ENCODE results near the gene CIRBP. TPM values are rescaled to one million over a fixed set of nuclear protein-coding genes. Genes with fewer than 3 reads are reported as not detected.
A peak's percentile ranks its signal among the peaks of the same experiment; 100 is the strongest.

CIRBP gene
- total and polyA plus RNA-seq, 2 of the 13 experiments (the other 11 are each of a cell fraction or from before 2014, with no cell fraction given) = 133 to 140 TPM

- TF ChIP-seq NRL (CRISPR knock-in tag; IDR thresholded peaks at IDR 0.05; ENCODE audit: borderline replicate concordance) (no peak), MAF1 (CRISPR knock-in tag; IDR thresholded peaks at IDR 0.05; ENCODE audit: borderline replicate concordance) (no peak), ZNF234 (CRISPR knock-in tag; conservative IDR thresholded peaks at IDR 0.05) (0 out of 2 replicates have a peak, but pooled peaks have one; percentile 24), AHR (CRISPR knock-in tag; IDR thresholded peaks at IDR 0.05) (no peak; the same call in 1 of the 2 replicates), GLMP (CRISPR knock-in tag; IDR thresholded peaks at IDR 0.05; ENCODE audit: borderline replicate concordance) (no peak), ZGPAT (CRISPR knock-in tag; IDR thresholded peaks at IDR 0.05) (peak; percentile 50; the same call in 1 of the 2 replicates), ZKSCAN1 (IDR thresholded peaks at IDR 0.05; ENCODE audit: low read length) (no peak), ZNF329 (CRISPR knock-in tag; IDR thresholded peaks at IDR 0.05; ENCODE audit: low read depth) (no peak)
- TF ChIP-seq, protein P1, sequence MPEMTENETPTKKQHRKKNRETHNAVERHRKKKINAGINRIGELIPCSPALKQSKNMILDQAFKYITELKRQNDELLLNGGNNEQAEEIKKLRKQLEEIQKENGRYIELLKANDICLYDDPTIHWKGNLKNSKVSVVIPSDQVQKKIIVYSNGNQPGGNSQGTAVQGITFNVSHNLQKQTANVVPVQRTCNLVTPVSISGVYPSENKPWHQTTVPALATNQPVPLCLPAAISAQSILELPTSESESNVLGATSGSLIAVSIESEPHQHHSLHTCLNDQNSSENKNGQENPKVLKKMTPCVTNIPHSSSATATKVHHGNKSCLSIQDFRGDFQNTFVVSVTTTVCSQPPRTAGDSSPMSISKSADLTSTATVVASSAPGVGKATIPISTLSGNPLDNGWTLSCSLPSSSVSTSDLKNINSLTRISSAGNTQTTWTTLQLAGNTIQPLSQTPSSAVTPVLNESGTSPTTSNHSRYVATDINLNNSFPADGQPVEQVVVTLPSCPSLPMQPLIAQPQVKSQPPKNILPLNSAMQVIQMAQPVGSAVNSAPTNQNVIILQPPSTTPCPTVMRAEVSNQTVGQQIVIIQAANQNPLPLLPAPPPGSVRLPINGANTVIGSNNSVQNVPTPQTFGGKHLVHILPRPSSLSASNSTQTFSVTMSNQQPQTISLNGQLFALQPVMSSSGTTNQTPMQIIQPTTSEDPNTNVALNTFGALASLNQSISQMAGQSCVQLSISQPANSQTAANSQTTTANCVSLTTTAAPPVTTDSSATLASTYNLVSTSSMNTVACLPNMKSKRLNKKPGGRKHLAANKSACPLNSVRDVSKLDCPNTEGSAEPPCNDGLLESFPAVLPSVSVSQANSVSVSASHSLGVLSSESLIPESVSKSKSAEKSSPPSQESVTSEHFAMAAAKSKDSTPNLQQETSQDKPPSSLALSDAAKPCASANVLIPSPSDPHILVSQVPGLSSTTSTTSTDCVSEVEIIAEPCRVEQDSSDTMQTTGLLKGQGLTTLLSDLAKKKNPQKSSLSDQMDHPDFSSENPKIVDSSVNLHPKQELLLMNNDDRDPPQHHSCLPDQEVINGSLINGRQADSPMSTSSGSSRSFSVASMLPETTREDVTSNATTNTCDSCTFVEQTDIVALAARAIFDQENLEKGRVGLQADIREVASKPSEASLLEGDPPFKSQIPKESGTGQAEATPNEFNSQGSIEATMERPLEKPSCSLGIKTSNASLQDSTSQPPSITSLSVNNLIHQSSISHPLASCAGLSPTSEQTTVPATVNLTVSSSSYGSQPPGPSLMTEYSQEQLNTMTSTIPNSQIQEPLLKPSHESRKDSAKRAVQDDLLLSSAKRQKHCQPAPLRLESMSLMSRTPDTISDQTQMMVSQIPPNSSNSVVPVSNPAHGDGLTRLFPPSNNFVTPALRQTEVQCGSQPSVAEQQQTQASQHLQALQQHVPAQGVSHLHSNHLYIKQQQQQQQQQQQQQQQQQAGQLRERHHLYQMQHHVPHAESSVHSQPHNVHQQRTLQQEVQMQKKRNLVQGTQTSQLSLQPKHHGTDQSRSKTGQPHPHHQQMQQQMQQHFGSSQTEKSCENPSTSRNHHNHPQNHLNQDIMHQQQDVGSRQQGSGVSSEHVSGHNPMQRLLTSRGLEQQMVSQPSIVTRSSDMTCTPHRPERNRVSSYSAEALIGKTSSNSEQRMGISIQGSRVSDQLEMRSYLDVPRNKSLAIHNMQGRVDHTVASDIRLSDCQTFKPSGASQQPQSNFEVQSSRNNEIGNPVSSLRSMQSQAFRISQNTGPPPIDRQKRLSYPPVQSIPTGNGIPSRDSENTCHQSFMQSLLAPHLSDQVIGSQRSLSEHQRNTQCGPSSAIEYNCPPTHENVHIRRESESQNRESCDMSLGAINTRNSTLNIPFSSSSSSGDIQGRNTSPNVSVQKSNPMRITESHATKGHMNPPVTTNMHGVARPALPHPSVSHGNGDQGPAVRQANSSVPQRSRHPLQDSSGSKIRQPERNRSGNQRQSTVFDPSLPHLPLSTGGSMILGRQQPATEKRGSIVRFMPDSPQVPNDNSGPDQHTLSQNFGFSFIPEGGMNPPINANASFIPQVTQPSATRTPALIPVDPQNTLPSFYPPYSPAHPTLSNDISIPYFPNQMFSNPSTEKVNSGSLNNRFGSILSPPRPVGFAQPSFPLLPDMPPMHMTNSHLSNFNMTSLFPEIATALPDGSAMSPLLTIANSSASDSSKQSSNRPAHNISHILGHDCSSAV (CRISPR knock-in tag; IDR thresholded peaks at IDR 0.05; ENCODE audit: borderline replicate concordance) = no peak; the same call in 1 of the 2 replicates
- TF ChIP-seq, protein P2, sequence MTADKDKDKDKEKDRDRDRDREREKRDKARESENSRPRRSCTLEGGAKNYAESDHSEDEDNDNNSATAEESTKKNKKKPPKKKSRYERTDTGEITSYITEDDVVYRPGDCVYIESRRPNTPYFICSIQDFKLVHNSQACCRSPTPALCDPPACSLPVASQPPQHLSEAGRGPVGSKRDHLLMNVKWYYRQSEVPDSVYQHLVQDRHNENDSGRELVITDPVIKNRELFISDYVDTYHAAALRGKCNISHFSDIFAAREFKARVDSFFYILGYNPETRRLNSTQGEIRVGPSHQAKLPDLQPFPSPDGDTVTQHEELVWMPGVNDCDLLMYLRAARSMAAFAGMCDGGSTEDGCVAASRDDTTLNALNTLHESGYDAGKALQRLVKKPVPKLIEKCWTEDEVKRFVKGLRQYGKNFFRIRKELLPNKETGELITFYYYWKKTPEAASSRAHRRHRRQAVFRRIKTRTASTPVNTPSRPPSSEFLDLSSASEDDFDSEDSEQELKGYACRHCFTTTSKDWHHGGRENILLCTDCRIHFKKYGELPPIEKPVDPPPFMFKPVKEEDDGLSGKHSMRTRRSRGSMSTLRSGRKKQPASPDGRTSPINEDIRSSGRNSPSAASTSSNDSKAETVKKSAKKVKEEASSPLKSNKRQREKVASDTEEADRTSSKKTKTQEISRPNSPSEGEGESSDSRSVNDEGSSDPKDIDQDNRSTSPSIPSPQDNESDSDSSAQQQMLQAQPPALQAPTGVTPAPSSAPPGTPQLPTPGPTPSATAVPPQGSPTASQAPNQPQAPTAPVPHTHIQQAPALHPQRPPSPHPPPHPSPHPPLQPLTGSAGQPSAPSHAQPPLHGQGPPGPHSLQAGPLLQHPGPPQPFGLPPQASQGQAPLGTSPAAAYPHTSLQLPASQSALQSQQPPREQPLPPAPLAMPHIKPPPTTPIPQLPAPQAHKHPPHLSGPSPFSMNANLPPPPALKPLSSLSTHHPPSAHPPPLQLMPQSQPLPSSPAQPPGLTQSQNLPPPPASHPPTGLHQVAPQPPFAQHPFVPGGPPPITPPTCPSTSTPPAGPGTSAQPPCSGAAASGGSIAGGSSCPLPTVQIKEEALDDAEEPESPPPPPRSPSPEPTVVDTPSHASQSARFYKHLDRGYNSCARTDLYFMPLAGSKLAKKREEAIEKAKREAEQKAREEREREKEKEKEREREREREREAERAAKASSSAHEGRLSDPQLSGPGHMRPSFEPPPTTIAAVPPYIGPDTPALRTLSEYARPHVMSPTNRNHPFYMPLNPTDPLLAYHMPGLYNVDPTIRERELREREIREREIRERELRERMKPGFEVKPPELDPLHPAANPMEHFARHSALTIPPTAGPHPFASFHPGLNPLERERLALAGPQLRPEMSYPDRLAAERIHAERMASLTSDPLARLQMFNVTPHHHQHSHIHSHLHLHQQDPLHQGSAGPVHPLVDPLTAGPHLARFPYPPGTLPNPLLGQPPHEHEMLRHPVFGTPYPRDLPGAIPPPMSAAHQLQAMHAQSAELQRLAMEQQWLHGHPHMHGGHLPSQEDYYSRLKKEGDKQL (CRISPR knock-in tag; IDR thresholded peaks at IDR 0.05; ENCODE audit: low read depth) = no peak
Observed at GRCh38 chr19:1249298-1249989, 19.7 kb upstream of the CIRBP start (continued).

Data from HepG2 (cell line).